HepG2 (cell line): Measurements from ENCODE around the gene SERPINI1. TPM values are rescaled to one million over a fixed set of nuclear protein-coding genes. Genes with fewer than 3 reads are reported as not detected.

Source experiments
- ATAD3A ChIP-seq: sonication (generic); formaldehyde crosslinking; IDR thresholded peaks from 2 replicates; pipeline ENCODE4 v1.4.0; 2020; ENCODE audit warnings: missing genetic modification reagents
- ELF3 ChIP-seq: IDR thresholded peaks from 2 replicates; pipeline ENCODE4 v1.6.1; 2016; ENCODE audit warnings: missing genetic modification reagents, missing compliant biosample characterization
- GABPA ChIP-seq, 2 experiments: IDR thresholded peaks; 2 replicates each; pipeline ENCODE4 v1.6.1; 2011 to 2016; ENCODE audit warnings: low read depth in 2 of 2, low read length in 1 of 2, missing biosample characterization in 1 of 2, missing genetic modification characterization in 1 of 2
- HCFC1 ChIP-seq: fragments of 150-350 bp; IDR thresholded peaks from 2 replicates; pipeline ENCODE4 v1.6.1; 2014; ENCODE audit warnings: low read depth, low read length
- HDAC6 ChIP-seq: fragments of 200-600 bp; sonication (generic); IDR thresholded peaks from 2 replicates; pipeline ENCODE4 v1.7.0; 2017; ENCODE audit warnings: mild to moderate bottlenecking, antibody characterized with exemption, low read length, low read depth
- KDM5A ChIP-seq: fragments of 200-600 bp; sonication (generic); IDR thresholded peaks from 2 replicates; pipeline ENCODE4 v1.7.0; 2018; ENCODE audit warnings: antibody characterized with exemption, mild to moderate bottlenecking, low read length, borderline replicate concordance
- LCORL ChIP-seq, 2 experiments: fragments of 450-650 bp in 1 of 2; sonication (generic) in 1 of 2; formaldehyde crosslinking in 1 of 2; IDR thresholded peaks; 2 replicates each; pipeline versions ENCODE4 v1.5.0 to v1.6.1; 2017 to 2020; ENCODE audit warnings: antibody characterized with exemption in 1 of 2, missing genetic modification reagents in 1 of 2
- MTF1 ChIP-seq: sonication (generic); formaldehyde crosslinking; IDR thresholded peaks from 2 replicates; pipeline ENCODE4 v1.5.0; 2020; ENCODE audit warnings: missing genetic modification reagents
- MYC ChIP-seq: sonication (generic); formaldehyde crosslinking; IDR thresholded peaks from 2 replicates; pipeline ENCODE4 v1.9.0; 2021; ENCODE audit warnings: missing genetic modification reagents, borderline replicate concordance
- NFE2L2 ChIP-seq: fragments of 150-350 bp; IDR thresholded peaks from 2 replicates; pipeline ENCODE4 v1.6.1; 2014; ENCODE audit warnings: low read length
- NKX3-1 ChIP-seq: sonication (generic); formaldehyde crosslinking; IDR thresholded peaks from 2 replicates; pipeline ENCODE4 v1.5.0; 2020; ENCODE audit warnings: missing genetic modification reagents
- PATZ1 ChIP-seq: sonication (generic); formaldehyde crosslinking; IDR thresholded peaks from 2 replicates; pipeline ENCODE4 v1.4.0; 2020; ENCODE audit warnings: missing genetic modification reagents
- TAF1 ChIP-seq: sonication (generic); formaldehyde crosslinking; IDR thresholded peaks from 2 replicates; pipeline ENCODE4 v1.4.0; 2020; ENCODE audit warnings: missing genetic modification reagents
- ZBTB7A ChIP-seq: sonication (generic); formaldehyde crosslinking; IDR thresholded peaks from 2 replicates; pipeline ENCODE4 v1.8.0; 2022; ENCODE audit warnings: mild to moderate bottlenecking, missing genetic modification reagents
- ZFP82 ChIP-seq: sonication (generic); formaldehyde crosslinking; IDR thresholded peaks from 2 replicates; pipeline ENCODE4 v1.5.1; 2020; ENCODE audit warnings: mild to moderate bottlenecking, missing genetic modification reagents, borderline replicate concordance
- ZNF124 ChIP-seq: sonication (generic); formaldehyde crosslinking; IDR thresholded peaks from 2 replicates; pipeline ENCODE4 v1.4.0; 2020; ENCODE audit warnings: missing genetic modification reagents
- ZNF30 ChIP-seq: sonication (generic); formaldehyde crosslinking; IDR thresholded peaks from 2 replicates; pipeline ENCODE4 v1.5.0; 2020; ENCODE audit warnings: mild to moderate bottlenecking, missing genetic modification reagents
- ZNF431 ChIP-seq: sonication (generic); formaldehyde crosslinking; IDR thresholded peaks from 2 replicates; pipeline ENCODE4 v1.9.0; 2022; ENCODE audit warnings: missing genetic modification reagents, low read depth, mild to moderate bottlenecking, borderline replicate concordance
- ZNF547 ChIP-seq: sonication (generic); formaldehyde crosslinking; IDR thresholded peaks from 2 replicates; pipeline ENCODE4 v1.5.1; 2020; ENCODE audit warnings: mild to moderate bottlenecking, missing genetic modification reagents
- ZNF569 ChIP-seq: sonication (generic); formaldehyde crosslinking; IDR thresholded peaks from 2 replicates; pipeline ENCODE4 v1.5.0; 2020; ENCODE audit warnings: mild to moderate bottlenecking, missing genetic modification reagents, moderate library complexity, borderline replicate concordance
- ZNF597 ChIP-seq: sonication (generic); formaldehyde crosslinking; IDR thresholded peaks from 2 replicates; pipeline ENCODE4 v1.5.0; 2020; ENCODE audit warnings: missing genetic modification reagents
- ZNF619 ChIP-seq: sonication (generic); formaldehyde crosslinking; IDR thresholded peaks from 2 replicates; pipeline ENCODE4 v1.4.0; 2020; ENCODE audit warnings: mild to moderate bottlenecking, missing genetic modification reagents
- ZNF781 ChIP-seq: sonication (generic); formaldehyde crosslinking; IDR thresholded peaks from 2 replicates; pipeline ENCODE4 v1.5.1; 2020; ENCODE audit warnings: borderline replicate concordance, mild to moderate bottlenecking, missing genetic modification reagents; ENCODE audit errors: not compliant biosample characterization
- polyA plus RNA-seq, 8 experiments: library from polyadenylated mRNA; depleted of rRNA in 3 of 8; stranded (reverse) in 7 of 8; unstranded in 1 of 8; fragments of >200 nt; fragmentation: Illumina TruSeq in 4 of 8; extraction: Trizol in 4 of 8; gene quantifications; 2 replicates each; pipeline versions ENCODE4 v1.2.1 to v1.2.3, GENCODE V29; 2011 to 2016; ENCODE audit warnings: low read depth in 4 of 8, missing spikeins in 1 of 8, mixed read lengths in 1 of 8; ENCODE audit not compliant: insufficient read depth in 1 of 8
- total RNA-seq, 5 experiments: library from RNA; depleted of rRNA; stranded (reverse); fragments of >200 nt; fragmentation: Illumina TruSeq; extraction: Trizol; gene quantifications; 2 replicates each; pipeline ENCODE4 v1.2.3, GENCODE V29; 2016; ENCODE audit warnings: low read depth in 1 of 5
- TF ChIP-seq, protein P1 (sequence below): sonication (generic); formaldehyde crosslinking; IDR thresholded peaks from 2 replicates; pipeline ENCODE4 v1.4.0; 2020; ENCODE audit warnings: low read depth, mild to moderate bottlenecking, missing genetic modification reagents
- TF ChIP-seq, protein P2 (sequence below): sonication (generic); formaldehyde crosslinking; IDR thresholded peaks from 2 replicates; pipeline ENCODE4 v1.4.0; 2020; ENCODE audit warnings: missing genetic modification reagents

Gene SERPINI1
- total and polyA plus RNA-seq, 2 of the 13 experiments (the other 11 are each of a cell fraction or from before 2014, with no cell fraction given), result 14.7 to 58.0 TPM

DNA sequence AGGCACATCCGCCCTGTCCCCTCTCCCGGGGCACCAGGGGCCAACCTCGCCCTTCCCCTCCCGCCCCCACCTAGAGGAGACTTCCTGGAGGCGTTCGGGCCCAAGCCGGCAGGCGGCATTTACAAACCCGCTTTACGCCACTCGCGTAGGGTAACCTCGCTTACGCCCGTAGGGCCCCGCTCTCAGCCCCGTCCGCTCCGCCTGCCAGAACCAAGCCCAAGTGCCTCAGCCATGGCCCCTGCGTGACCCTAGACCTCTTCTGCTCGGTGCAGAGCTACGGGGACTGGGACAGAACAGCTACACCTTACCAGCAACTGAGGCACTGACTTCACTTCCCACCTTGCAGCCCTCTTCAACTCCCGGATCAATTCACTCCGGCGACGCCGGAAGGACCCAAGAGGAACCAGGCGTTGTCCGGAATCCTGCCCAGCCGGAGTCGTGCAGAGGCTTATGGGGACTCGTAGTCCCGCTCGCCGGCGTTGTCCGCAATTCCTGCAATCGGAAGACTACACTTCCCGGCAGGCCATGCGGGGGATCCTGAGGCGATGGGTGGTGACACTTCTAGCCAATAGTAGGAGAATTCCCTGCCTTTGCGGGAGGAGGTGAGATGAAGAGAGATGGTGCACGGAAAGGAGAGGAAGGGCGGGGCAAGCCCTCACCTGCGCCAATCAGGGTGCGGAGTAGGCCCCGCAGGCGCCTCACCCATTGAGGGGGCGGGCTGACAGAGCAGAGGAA is 856 bp upstream of the SERPINI1 start, which contains the start of gene PDCD10 (continued):
- TF ChIP-seq PATZ1 (peak; percentile 92), NFE2L2 (no peak), LCORL (IDR thresholded peaks at IDR 0.05) (no peak), LCORL (CRISPR knock-in tag; IDR thresholded peaks at IDR 0.05) (peak; percentile 66; the same call in 1 of the 2 replicates), GABPA (IDR thresholded peaks at IDR 0.05; ENCODE audit: low read depth, low read length) (peak; percentile 70), GABPA (CRISPR knock-in tag; IDR thresholded peaks at IDR 0.05; ENCODE audit: low read depth) (peak; percentile 94), ZNF431 (0 out of 2 replicates have a peak, but pooled peaks have one; percentile 30), ZFP82 (CRISPR knock-in tag) (no peak), ELF3 (CRISPR knock-in tag) (peak; percentile 64), ZNF124 (CRISPR knock-in tag) (no peak; the same call in 1 of the 2 replicates), ZNF569 (CRISPR knock-in tag) (no peak), KDM5A (peak; percentile 73; the same call in 1 of the 2 replicates), NKX3-1 (CRISPR knock-in tag) (no peak), HCFC1 (peak; percentile 97), ZBTB7A (peak; percentile 20; the same call in 1 of the 2 replicates), MTF1 (CRISPR knock-in tag) (no peak), ZNF30 (no peak), ZNF597 (CRISPR knock-in tag) (0 out of 2 replicates have a peak, but pooled peaks have one; percentile 69), MYC (peak; percentile 55; the same call in 1 of the 2 replicates), ZNF781 (CRISPR knock-in tag) (no peak), ZNF547 (CRISPR knock-in tag) (no peak), HDAC6 (no peak), ATAD3A (CRISPR knock-in tag) (no peak), ZNF619 (CRISPR knock-in tag) (peak; percentile 82; the same call in 1 of the 2 replicates), TAF1 (CRISPR knock-in tag) (peak; percentile 63; the same call in 1 of the 2 replicates)
- TF ChIP-seq, protein P1, sequence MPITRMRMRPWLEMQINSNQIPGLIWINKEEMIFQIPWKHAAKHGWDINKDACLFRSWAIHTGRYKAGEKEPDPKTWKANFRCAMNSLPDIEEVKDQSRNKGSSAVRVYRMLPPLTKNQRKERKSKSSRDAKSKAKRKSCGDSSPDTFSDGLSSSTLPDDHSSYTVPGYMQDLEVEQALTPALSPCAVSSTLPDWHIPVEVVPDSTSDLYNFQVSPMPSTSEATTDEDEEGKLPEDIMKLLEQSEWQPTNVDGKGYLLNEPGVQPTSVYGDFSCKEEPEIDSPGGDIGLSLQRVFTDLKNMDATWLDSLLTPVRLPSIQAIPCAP (CRISPR knock-in tag), result no peak
- TF ChIP-seq, protein P2, sequence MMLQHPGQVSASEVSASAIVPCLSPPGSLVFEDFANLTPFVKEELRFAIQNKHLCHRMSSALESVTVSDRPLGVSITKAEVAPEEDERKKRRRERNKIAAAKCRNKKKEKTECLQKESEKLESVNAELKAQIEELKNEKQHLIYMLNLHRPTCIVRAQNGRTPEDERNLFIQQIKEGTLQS, result no peak
